Lung (tissue), 12 donors: ENCODE data around the gene SIRPB1. TPM values are rescaled to one million over a fixed set of nuclear protein-coding genes. Genes with fewer than 3 reads are reported as not detected.

Source experiments
- ATAC-seq: fragments of 200-7000 bp; cut with Tn5 transposase; one replicate; pipeline ENCODE4 v1.9.1; 2020; ENCODE audit warnings: moderate number of reproducible peaks; ENCODE audit not compliant: insufficient read depth, low FRiP score
- DNase-seq, 3 donors: peaks; one replicate each; pipeline ENCODE4 v3.0.0-alpha.2; 2013 to 2017
- H3K27ac ChIP-seq, 2 donors: one replicate each; pipeline ENCODE4 v1.5.1; 2013; ENCODE audit warnings: mild to moderate bottlenecking in 2 of 2, moderate library complexity in 2 of 2, control low read depth in 1 of 2, inconsistent platforms in 1 of 2, low read depth in 1 of 2, low read length in 1 of 2
- H3K27me3 ChIP-seq, 3 donors: one replicate each; pipeline ENCODE4 v1.5.1; 2013; ENCODE audit warnings: low read length in 2 of 3; ENCODE audit not compliant: control insufficient read depth in 3 of 3, insufficient read depth in 3 of 3
- H3K36me3 ChIP-seq, 4 donors: one replicate each; pipeline ENCODE4 v1.5.1; 2013; ENCODE audit warnings: low read length in 4 of 4, mild to moderate bottlenecking in 1 of 4, moderate library complexity in 1 of 4; ENCODE audit not compliant: control insufficient read depth in 4 of 4, insufficient read depth in 4 of 4
- H3K4me1 ChIP-seq, 5 donors: one replicate each; pipeline ENCODE4 v1.5.1; 2013; ENCODE audit warnings: low read length in 5 of 5, mild to moderate bottlenecking in 2 of 5, moderate library complexity in 1 of 5; ENCODE audit not compliant: control insufficient read depth in 5 of 5, insufficient read depth in 5 of 5
- H3K4me3 ChIP-seq: one replicate; pipeline ENCODE4 v1.5.1; 2013; ENCODE audit warnings: mild to moderate bottlenecking, control low read depth, moderate library complexity
- H3K9ac ChIP-seq, 2 donors: one replicate each; pipeline ENCODE4 v1.5.1; 2013; ENCODE audit warnings: low read length in 2 of 2, control low read depth in 1 of 2; ENCODE audit not compliant: insufficient read depth in 1 of 2
- H3K9me3 ChIP-seq, 4 donors: one replicate each; pipeline ENCODE4 v1.5.1; 2013; ENCODE audit warnings: low read length in 3 of 4, mild to moderate bottlenecking in 1 of 4, moderate library complexity in 1 of 4; ENCODE audit not compliant: control insufficient read depth in 4 of 4, insufficient read depth in 3 of 4
- WGBS, 2 donors: extraction: QIAGEN DNeasy Blood & Tissue Kit; methylation state at CpG; one replicate each; pipeline ENCODE4 v1.1.7; 2013; 5-methylcytosine and 5-hydroxymethylcytosine counted together
- polyA plus RNA-seq, 2 donors: library from polyadenylated mRNA; stranded (reverse); fragments of 200-250 nt; gene quantifications; one replicate each; pipeline ENCODE4 v1.2.1, GENCODE V29; 2013
- total RNA-seq, 2 donors: library from RNA; depleted of rRNA in 1 of 2; stranded (reverse); fragments of >200 nt in 1 of 2; gene quantifications; one replicate each; pipeline ENCODE4 v1.2.1, GENCODE V29; 2014 to 2021
- TF ChIP-seq, protein P1 (sequence below): IDR thresholded peaks from 2 replicates; pipeline ENCODE4 v1.5.1; 2012; ENCODE audit warnings: mild to moderate bottlenecking; ENCODE audit errors: control extremely low read depth, extremely low read depth
- donor health status: control.
- donor health status: control.
- donor health status: Bipolar disorder and iron deficiency.
- donor health status: healthy.
- donor health status: DM: yes; HTN: yes; CAD: no.

Gene SIRPB1
- total and polyA plus RNA-seq, 4 donors: 1.2 to 45.6 (median 13.9) TPM

DNA sequence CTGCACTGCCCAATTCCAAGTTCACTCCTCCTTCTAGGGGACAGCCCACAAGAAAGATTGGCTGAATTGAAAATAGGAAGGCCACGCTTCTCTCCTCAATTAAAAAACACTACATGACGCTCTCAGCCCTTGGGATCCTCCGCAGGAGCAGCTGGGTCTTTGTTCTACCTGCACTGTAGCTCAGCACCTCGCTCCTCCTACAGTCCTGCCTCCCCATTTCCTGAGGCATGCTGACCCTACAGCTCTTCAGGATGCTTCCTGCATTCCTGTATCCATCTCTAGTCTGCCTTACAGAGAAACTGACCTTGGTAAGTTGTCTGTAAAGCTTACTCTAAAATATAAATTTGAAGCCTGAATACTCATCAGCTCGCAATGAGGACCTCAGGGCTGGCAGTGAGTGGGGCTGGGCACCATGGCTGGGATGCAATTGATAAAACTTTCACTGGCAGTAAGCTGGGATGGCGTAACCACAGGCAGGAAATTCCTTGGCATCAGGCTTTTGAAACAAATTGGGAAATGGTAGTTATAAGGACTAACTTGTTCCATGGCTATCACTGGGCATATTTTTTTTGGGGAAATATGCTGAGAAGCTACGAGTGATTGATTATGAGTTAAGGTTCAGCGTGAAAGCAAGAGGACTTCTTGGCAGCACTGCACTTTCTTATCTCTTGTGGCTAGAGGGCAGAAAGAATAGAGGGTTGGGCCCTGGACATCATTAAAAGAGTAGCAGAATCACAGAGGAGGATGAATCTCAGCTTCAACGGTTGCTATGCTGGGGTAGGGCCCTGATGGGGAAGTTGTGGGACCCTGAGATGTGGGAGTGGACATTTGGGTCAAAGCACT, 11.7 kb upstream of the SIRPB1 start:
- TF ChIP-seq, protein P1, sequence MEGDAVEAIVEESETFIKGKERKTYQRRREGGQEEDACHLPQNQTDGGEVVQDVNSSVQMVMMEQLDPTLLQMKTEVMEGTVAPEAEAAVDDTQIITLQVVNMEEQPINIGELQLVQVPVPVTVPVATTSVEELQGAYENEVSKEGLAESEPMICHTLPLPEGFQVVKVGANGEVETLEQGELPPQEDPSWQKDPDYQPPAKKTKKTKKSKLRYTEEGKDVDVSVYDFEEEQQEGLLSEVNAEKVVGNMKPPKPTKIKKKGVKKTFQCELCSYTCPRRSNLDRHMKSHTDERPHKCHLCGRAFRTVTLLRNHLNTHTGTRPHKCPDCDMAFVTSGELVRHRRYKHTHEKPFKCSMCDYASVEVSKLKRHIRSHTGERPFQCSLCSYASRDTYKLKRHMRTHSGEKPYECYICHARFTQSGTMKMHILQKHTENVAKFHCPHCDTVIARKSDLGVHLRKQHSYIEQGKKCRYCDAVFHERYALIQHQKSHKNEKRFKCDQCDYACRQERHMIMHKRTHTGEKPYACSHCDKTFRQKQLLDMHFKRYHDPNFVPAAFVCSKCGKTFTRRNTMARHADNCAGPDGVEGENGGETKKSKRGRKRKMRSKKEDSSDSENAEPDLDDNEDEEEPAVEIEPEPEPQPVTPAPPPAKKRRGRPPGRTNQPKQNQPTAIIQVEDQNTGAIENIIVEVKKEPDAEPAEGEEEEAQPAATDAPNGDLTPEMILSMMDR: no peak
- 57 to 65% methylated on average over 9 of the region's 9 CpGs for WGBS, 2 donors
- DNase-seq: no peak

DNA sequence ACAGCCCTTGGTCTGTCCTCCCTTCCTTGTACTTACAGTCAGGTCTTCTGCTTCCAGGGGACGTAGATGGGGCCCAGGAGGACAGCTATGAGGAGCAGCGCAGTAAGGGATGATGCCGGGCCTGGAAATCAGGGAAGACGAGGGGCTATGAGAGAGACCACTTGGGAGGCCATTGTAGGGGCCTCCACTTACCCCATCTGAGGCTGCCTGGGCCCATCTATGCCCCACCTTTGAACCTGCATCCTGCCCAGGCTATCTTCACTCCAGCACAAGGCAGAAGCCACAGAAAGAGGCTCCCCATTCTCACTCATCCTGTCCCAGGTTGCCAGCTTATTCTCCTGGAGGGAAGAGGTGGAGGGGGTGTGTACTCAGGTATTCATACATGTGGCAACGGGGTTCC, 10.4 kb upstream of the SIRPB1 start:
- no peak for ATAC-seq
- H3K4me1 ChIP-seq: peaks cover 0 to 4% (median 0%) of the 10 kb centered on the region in 5 donors

More for the DNA sequence above, 11.7 kb upstream of the SIRPB1 start:
- Histone ChIP-seq H3K9ac (no peak overlapping the region), H3K27me3 (peaks cover 0 to 15% (median 0%) of the 10 kb centered on the region in 3 donors), H3K4me3 (no peak overlapping the region), H3K36me3 (no peaks in the 10 kb centered on the region), H3K9me3 (no peaks in the 10 kb centered on the region), H3K27ac (no peak overlapping the region), H3K4me1 (peaks cover 0 to 3% (median 0%) of the 10 kb centered on the region in 5 donors)
- no peak for ATAC-seq

DNA sequence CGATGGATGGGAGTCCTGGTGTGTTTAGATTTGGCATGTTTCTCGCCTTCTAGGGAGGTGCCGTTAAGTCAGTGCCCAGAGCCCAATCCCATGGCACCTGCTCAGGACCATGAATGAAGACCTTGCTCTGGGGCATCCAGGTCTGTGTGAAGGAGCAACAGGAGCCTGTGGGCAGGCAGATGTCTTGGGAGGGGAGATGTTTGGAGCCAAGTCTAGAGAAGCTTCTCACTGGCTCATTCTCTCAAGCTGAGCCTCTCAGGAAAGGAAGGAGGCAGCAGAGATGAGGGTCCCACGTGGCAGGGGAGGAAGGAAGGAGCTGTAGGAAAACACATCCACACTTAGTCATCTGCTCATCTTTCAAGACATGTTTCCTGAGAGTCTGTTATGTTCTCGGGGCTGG, 9.5 kb upstream of the SIRPB1 start:
- H3K4me1 ChIP-seq: peaks cover 0 to 4% (median 0%) of the 10 kb centered on the region in 5 donors

More for the DNA sequence above, 10.4 kb upstream of the SIRPB1 start:
- Histone ChIP-seq H3K36me3 (no peaks in the 10 kb centered on the region), H3K9me3 (no peaks in the 10 kb centered on the region), H3K27me3 (peaks cover 0 to 15% (median 0%) of the 10 kb centered on the region in 3 donors), H3K4me3 (no peak overlapping the region), H3K9ac (no peak overlapping the region), H3K27ac (no peak overlapping the region)
- no peak for DNase-seq
- 94% methylated on average over 5 of the region's 5 CpGs for WGBS, 2 donors
- TF ChIP-seq, protein P1: no peak

More for the DNA sequence above, 9.5 kb upstream of the SIRPB1 start:
- ATAC-seq: no peak
- 63 to 75% methylated on average over 5 of the region's 5 CpGs for WGBS, 2 donors
- H3K9me3 ChIP-seq: no peaks in the 10 kb centered on the region
- no peak overlapping the region for H3K9ac ChIP-seq
- no peak overlapping the region for H3K27ac ChIP-seq
- peaks cover 0 to 15% (median 0%) of the 10 kb centered on the region in 3 donors for H3K27me3 ChIP-seq
- TF ChIP-seq, protein P1: no peak
- no peak overlapping the region for H3K4me3 ChIP-seq
- H3K36me3 ChIP-seq: no peaks in the 10 kb centered on the region
- no peak for DNase-seq
